Natural killer cell (primary cell): ENCODE measurements around the gene PCDHGA1. TPM values are rescaled to one million over a fixed set of nuclear protein-coding genes. Genes with fewer than 3 reads are reported as not detected.

ENCODE experiments used
- ATAC-seq, 3 donors: fragments of 150-1000 bp in 2 of 3; fragments of 200-7000 bp in 1 of 3; cut with Tn5 transposase; 1 replicate in 1 of 3; 2 replicates in 2 of 3; pipeline ENCODE4 v1.10.0; 2021; ENCODE audit warnings: mild to moderate bottlenecking in 2 of 3, moderate library complexity in 2 of 3
- DNase-seq, 2 donors: peaks; one replicate each; pipeline versions ENCODE4 v3.0.0 to v3.0.0-alpha.2; 2013 to 2021; ENCODE audit warnings: mixed read lengths in 1 of 2
- H3K27ac ChIP-seq: one replicate; pipeline ENCODE4 v1.5.1; 2013; ENCODE audit warnings: mild to moderate bottlenecking, low read length
- H3K27me3 ChIP-seq: one replicate; pipeline ENCODE4 v1.6.1; 2013; ENCODE audit warnings: low read length; ENCODE audit not compliant: control insufficient read depth, insufficient read depth
- H3K36me3 ChIP-seq: one replicate; pipeline ENCODE4 v1.6.1; 2013; ENCODE audit warnings: low read length; ENCODE audit not compliant: control insufficient read depth, insufficient read depth
- H3K4me1 ChIP-seq: one replicate; pipeline ENCODE4 v1.6.1; 2013; ENCODE audit warnings: low read length; ENCODE audit not compliant: control insufficient read depth, insufficient read depth
- H3K4me3 ChIP-seq: one replicate; pipeline ENCODE4 v1.5.1; 2013; ENCODE audit warnings: low read length
- H3K9me3 ChIP-seq: one replicate; pipeline ENCODE4 v1.6.1; 2013; ENCODE audit warnings: low read length; ENCODE audit not compliant: control insufficient read depth, insufficient read depth
- H3K27ac Mint-ChIP-seq, 2 donors: one replicate each; pipeline ENCODE4 v1.8.0; 2022; ENCODE audit warnings: mild to moderate bottlenecking in 2 of 2, mixed read lengths in 2 of 2, moderate library complexity in 1 of 2
- H3K27me3 Mint-ChIP-seq, 2 donors: one replicate each; pipeline ENCODE4 v1.8.0; 2022; ENCODE audit warnings: low read depth in 2 of 2, mixed read lengths in 2 of 2
- H3K36me3 Mint-ChIP-seq: one replicate; pipeline ENCODE4 v1.8.0; 2022; ENCODE audit warnings: mixed read lengths
- H3K4me1 Mint-ChIP-seq, 2 donors: one replicate each; pipeline ENCODE4 v1.8.0; 2022; ENCODE audit warnings: mixed read lengths in 2 of 2
- H3K4me3 Mint-ChIP-seq: one replicate; pipeline ENCODE4 v1.8.0; 2022; ENCODE audit warnings: mild to moderate bottlenecking, moderate library complexity, mixed read lengths
- H3K9me3 Mint-ChIP-seq, 2 donors: one replicate each; pipeline ENCODE4 v1.8.0; 2022; ENCODE audit warnings: mixed read lengths in 2 of 2
- WGBS: methylation state at CpG from one replicate; pipeline ENCODE4 v1.1.7; 2013; ENCODE audit warnings: missing lambda C conversion rate; ENCODE audit not compliant: insufficient coverage; 5-methylcytosine and 5-hydroxymethylcytosine counted together
- intact Hi-C: fragments of 100-400 bp; cut with micrococcal nuclease; formaldehyde crosslinking; loops from one replicate; pipeline ENCODE4 v1.14.2; 2022
- total RNA-seq, 4 donors: library from RNA; stranded (reverse); fragments of 120-200 nt in 1 of 4; gene quantifications; one replicate each; pipeline versions ENCODE4 v1.2.3 to v1.2.4, GENCODE V29; 2013 to 2022
- TF ChIP-seq, protein P1 (sequence below): fragments of 200-600 bp; IDR thresholded peaks from one replicate; pipeline ENCODE4 v1.8.0; 2022; ENCODE audit warnings: antibody characterized with exemption

PCDHGA1 gene
- total RNA-seq, 3 donors from 2014 or later (not counting 1 experiment from before 2014, with no cell fraction given), result not detected

DNA sequence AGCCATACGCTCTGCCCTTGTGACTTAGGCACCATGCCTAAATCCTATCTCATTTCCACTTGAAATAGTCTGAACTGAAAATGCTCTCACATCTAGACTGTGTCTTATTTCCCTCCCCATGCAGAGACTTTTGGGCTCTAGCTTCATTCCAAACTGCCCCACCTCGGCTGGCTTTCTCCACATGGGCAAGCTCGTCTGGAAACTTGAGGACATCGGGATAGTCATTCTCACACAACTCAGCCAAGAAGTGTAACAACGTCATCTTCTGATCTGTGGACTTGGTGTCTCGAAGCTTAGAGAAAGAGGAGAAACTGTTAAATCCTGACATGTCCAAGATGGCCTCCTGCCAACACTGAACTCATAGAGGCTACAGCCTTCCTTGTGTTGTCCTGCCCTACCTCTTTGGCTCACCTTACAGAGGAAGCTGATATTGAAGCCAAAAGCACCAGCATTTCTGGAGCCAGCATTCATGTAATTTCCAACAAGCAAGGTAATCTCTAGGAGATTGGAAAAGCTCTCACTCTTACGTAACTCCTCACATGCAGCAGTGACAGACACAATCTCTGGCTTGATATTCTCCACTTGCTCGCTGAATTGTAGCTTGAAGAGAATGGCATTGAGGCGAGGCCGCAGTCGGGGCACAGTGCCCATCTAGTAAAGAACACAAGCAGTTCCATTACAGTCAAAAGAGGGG lies 198.1 kb downstream of the PCDHGA1 start:
- Histone ChIP-seq H3K36me3 (peaks cover 86% of the 10 kb centered on the region), H3K27ac (no peak overlapping the region), H3K27me3 (no peaks in the 10 kb centered on the region), H3K4me3 (no peak overlapping the region), H3K9me3 (no peaks in the 10 kb centered on the region), H3K4me1 (no peaks in the 10 kb centered on the region)
- intact Hi-C loops, result no loop called here
- H3K9me3 Mint-ChIP-seq, result no peaks in the 10 kb centered on the region
- peaks cover 30% of the 10 kb centered on the region for H3K36me3 Mint-ChIP-seq
- ATAC-seq (no peak), DNase-seq (no peak)
- WGBS, result 97% methylated on average over 11 of the region's 11 CpGs
- no peak overlapping the region for H3K4me3 Mint-ChIP-seq
- no peaks in the 10 kb centered on the region for H3K27me3 Mint-ChIP-seq
- peak overlapping the region; percentile 35 to 61 for H3K27ac Mint-ChIP-seq
- peaks cover 11 to 23% of the 10 kb centered on the region in 2 donors for H3K4me1 Mint-ChIP-seq
- TF ChIP-seq, protein P1, sequence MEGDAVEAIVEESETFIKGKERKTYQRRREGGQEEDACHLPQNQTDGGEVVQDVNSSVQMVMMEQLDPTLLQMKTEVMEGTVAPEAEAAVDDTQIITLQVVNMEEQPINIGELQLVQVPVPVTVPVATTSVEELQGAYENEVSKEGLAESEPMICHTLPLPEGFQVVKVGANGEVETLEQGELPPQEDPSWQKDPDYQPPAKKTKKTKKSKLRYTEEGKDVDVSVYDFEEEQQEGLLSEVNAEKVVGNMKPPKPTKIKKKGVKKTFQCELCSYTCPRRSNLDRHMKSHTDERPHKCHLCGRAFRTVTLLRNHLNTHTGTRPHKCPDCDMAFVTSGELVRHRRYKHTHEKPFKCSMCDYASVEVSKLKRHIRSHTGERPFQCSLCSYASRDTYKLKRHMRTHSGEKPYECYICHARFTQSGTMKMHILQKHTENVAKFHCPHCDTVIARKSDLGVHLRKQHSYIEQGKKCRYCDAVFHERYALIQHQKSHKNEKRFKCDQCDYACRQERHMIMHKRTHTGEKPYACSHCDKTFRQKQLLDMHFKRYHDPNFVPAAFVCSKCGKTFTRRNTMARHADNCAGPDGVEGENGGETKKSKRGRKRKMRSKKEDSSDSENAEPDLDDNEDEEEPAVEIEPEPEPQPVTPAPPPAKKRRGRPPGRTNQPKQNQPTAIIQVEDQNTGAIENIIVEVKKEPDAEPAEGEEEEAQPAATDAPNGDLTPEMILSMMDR, result no peak

DNA sequence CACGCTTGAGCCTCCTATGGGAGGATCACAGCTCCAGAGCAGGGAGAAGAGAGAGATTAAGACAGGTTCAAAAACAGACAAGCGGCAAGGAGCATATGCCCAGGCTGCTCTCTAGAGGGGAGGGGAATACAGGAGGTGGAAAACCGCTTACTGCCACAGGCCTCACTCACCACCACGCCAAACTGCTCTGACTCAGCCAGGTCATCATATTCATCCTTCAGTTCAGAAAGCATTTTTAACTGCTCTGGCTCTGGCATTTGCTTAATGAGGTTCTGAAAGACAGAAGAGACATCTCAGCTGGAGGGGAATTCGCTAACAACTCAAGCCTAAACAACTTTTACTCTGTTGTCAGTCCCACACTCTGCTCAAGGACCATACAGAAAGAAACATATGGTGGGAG lies 198.7 kb downstream of the PCDHGA1 start:
- Mint-ChIP-seq H3K4me3 (no peak overlapping the region), H3K9me3 (no peaks in the 10 kb centered on the region), H3K27ac (peak overlapping the region; percentile 35 to 61), H3K36me3 (peaks cover 30% of the 10 kb centered on the region), H3K27me3 (no peaks in the 10 kb centered on the region), H3K4me1 (peaks cover 11 to 22% of the 10 kb centered on the region in 2 donors)
- no peaks in the 10 kb centered on the region for H3K27me3 ChIP-seq
- no peaks in the 10 kb centered on the region for H3K4me1 ChIP-seq
- no peak for ATAC-seq
- TF ChIP-seq, protein P1, result no peak
- no peak for DNase-seq
- H3K9me3 ChIP-seq, result no peaks in the 10 kb centered on the region
- intact Hi-C loops, result no loop called here
- peaks cover 86% of the 10 kb centered on the region for H3K36me3 ChIP-seq
- WGBS, result 89% methylated on average over 4 of the region's 5 CpGs
- no peak overlapping the region for H3K4me3 ChIP-seq
- no peak overlapping the region for H3K27ac ChIP-seq

DNA sequence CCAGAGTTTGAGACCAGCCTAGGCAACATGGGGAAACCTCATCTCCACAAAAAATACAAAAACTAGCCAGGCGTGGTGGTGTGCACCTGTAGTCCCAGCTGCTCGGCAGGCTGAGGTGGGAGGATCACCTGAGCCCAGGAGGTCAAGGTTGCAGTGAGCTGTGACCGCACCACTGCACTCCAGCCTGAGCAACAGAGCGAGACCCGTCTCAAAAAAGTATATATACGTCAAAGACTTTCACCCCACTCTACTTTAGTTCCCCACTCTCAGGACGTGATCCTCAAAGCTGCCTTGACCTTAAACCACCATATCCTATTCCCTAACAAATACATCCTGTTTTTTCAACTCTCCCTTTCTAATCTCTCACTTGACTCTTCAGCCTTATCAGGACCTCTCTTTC lies 199.6 kb downstream of the PCDHGA1 start:
- Histone ChIP-seq H3K27me3 (no peaks in the 10 kb centered on the region), H3K36me3 (peaks cover 87% of the 10 kb centered on the region), H3K4me3 (no peak overlapping the region), H3K27ac (no peak overlapping the region), H3K9me3 (no peaks in the 10 kb centered on the region), H3K4me1 (no peaks in the 10 kb centered on the region)
- 91% methylated on average over 7 of the region's 7 CpGs for WGBS
- DNase-seq (no peak), ATAC-seq (no peak)
- TF ChIP-seq, protein P1, result no peak
- H3K4me1 Mint-ChIP-seq, result peaks cover 13 to 21% of the 10 kb centered on the region in 2 donors
- peaks cover 37% of the 10 kb centered on the region for H3K36me3 Mint-ChIP-seq
- no peaks in the 10 kb centered on the region for H3K27me3 Mint-ChIP-seq
- no peaks in the 10 kb centered on the region for H3K9me3 Mint-ChIP-seq
- no peak overlapping the region for H3K27ac Mint-ChIP-seq
- intact Hi-C loops, result no loop called here
- H3K4me3 Mint-ChIP-seq, result no peak overlapping the region

- no peak for DNase-seq
- Histone ChIP-seq H3K36me3 (peaks cover 77% of the 10 kb centered on the region), H3K9me3 (no peaks in the 10 kb centered on the region), H3K4me3 (no peak overlapping the region), H3K27ac (no peak overlapping the region), H3K4me1 (no peaks in the 10 kb centered on the region), H3K27me3 (no peaks in the 10 kb centered on the region)
- no peak for ATAC-seq
- TF ChIP-seq, protein P1, result no peak
- no peak overlapping the region for H3K4me3 Mint-ChIP-seq
- peaks cover 16% of the 10 kb centered on the region for H3K36me3 Mint-ChIP-seq
- H3K4me1 Mint-ChIP-seq, result peaks cover 16% of the 10 kb centered on the region in 2 donors
- H3K27ac Mint-ChIP-seq, result no peak overlapping the region
- intact Hi-C loops, result no loop called here
- WGBS, result 100% methylated on average over 1 of the region's 1 CpG
- no peaks in the 10 kb centered on the region for H3K9me3 Mint-ChIP-seq
- no peaks in the 10 kb centered on the region for H3K27me3 Mint-ChIP-seq
These were observed 202.4 kb downstream of the PCDHGA1 start for GRCh38 chr5:141532726-141533125.
